ENCODE measurements around the gene FAM210B. TPM values are rescaled to one million over a fixed set of nuclear protein-coding genes. Genes with fewer than 3 reads are reported as not detected.

FAM210B gene
- total and polyA plus RNA-seq, 9 of the 15 experiments (the other 6 are each of a cell fraction or from before 2014, with no cell fraction given), result 12.1 to 87.3 (median 47.6) TPM

- no peak for FAIRE-seq
- 0 out of 2 replicates have a peak, but pooled peaks cover 5% of the 10 kb centered on the region for H4K20me1 ChIP-seq (replicated peaks; ENCODE audit: control insufficient read depth, insufficient read depth, low read length)
- BruUV-seq (replicated peaks), result no TSS peak
- no peak overlapping the region for H3K4me3 ChIP-seq
- no peaks in the 10 kb centered on the region for H3K27me3 ChIP-seq (ENCODE audit: control insufficient read depth in 2 of 2, insufficient read depth in 2 of 2, low read length in 2 of 2)
- H3K27ac ChIP-seq (ENCODE audit: extremely low read depth, low read depth, low read length), result no peak overlapping the region
- CTCF ChIA-PET (ENCODE audit: low intra/inter-chr PET ratio), result no interaction called here
- ATAC-seq, result no peak
- 94% methylated on average over 22 of the region's 26 CpGs for WGBS (ENCODE audit: insufficient coverage, low coverage, missing lambda C conversion rate)
- H2AFZ ChIP-seq (ENCODE audit: low read depth, low read length), result no peak overlapping the region
- no peaks in the 10 kb centered on the region for H3K9me3 ChIP-seq (replicated peaks; ENCODE audit: control insufficient read depth, insufficient read depth, low read depth, low read length)
- no peak for TF ChIP-seq ETS2 (tag; IDR thresholded peaks at IDR 0.05; ENCODE audit: borderline replicate concordance, poor library complexity, severe bottlenecking)
- no peak for TF ChIP-seq ZBTB5 (IDR thresholded peaks at IDR 0.05)
- TF ChIP-seq SPI1 (IDR thresholded peaks at IDR 0.05; ENCODE audit: borderline replicate concordance, low read depth, low read length), result no peak
- 0 out of 2 replicates have a peak, but pooled peaks have one; percentile 22 for TF ChIP-seq POLR2G (IDR thresholded peaks at IDR 0.05; ENCODE audit: low read depth, low read length)
- TF ChIP-seq RBFOX2 (IDR thresholded peaks at IDR 0.05; ENCODE audit: low read depth, low read length), result peak; percentile 22; the same call in 1 of the 2 replicates
- POLR2A ChIA-PET, result no interaction called here
- DNase-seq (ENCODE audit: extremely low read depth in 1 of 4, low spot score in 3 of 4), result no peak
- no peak overlapping the region for H3K9ac ChIP-seq (ENCODE audit: insufficient read depth in 1 of 2, low read depth in 2 of 2, low read length in 2 of 2)
- peaks cover 0 to 9% of the 10 kb centered on the region in 2 experiments; a peak in 3 of 5 replicates for H3K4me1 ChIP-seq (replicated peaks in 1 of 2; ENCODE audit: control insufficient read depth in 2 of 2, insufficient read depth in 2 of 2, low read length in 2 of 2)
- H3K36me3 ChIP-seq (ENCODE audit: control insufficient read depth, insufficient read depth, low read length), result peaks cover 93% of the 10 kb centered on the region
- no peaks in the 10 kb centered on the region for H3K9me1 ChIP-seq (ENCODE audit: control insufficient read depth, insufficient read depth, low read length)
- in situ Hi-C loops (cut with MboI), result no loop called here
- intact Hi-C loops (cut with micrococcal nuclease), result loop anchor here (5.0 kb wide), 1 partner anchor 109 kb away; no protein-coding TSS in a partner anchor
- no peak overlapping the region for H3K4me2 ChIP-seq (ENCODE audit: insufficient read depth, low read length)
- H3K79me2 ChIP-seq (ENCODE audit: control insufficient read depth, insufficient read depth, low read length), result peaks cover 74% of the 10 kb centered on the region
Measured at GRCh38 chr20:56403465-56403864, 44.7 kb downstream of the FAM210B start.
